MV-4-11 (cell line): ENCODE results near the gene PRUNE2.
A peak's percentile ranks its signal among the peaks of the same experiment; 100 is the strongest.
"Not testable (repeated sequence)": the region's sequence is repeated elsewhere in the genome, so short reads cannot be mapped to it uniquely, and the experiment has no call there.

ENCODE experiments used
- DNase-seq: peaks from one replicate; lab custom pipeline; 2025; lab: John Stamatoyannopoulos, UW

PRUNE2 gene

DNA sequence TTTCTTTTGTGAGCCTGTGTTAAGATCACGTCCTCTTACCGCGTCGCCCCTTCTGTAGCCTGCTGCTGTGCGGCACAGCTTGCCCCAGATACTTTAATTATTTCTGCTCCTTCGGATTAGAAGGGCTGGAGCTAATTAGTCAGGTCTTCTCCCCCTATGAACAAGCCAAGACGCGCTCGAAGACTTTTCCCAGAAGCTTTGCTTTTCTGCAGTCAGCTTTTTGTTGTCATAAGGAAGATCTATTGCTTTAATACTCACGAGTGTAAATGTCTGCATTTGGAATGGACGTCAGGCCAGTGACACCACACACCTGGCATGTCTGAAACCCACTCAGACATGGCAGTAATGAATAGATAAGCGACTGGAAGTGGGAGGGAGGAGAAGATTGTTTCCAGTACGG, 37.0 kb downstream of the PRUNE2 start:
- DNase-seq, result no peak

GRCh38 chr9:76866689-76867088, 39.2 kb downstream of the PRUNE2 start:
- DNase-seq, result no peak

GRCh38 chr9:76863832-76864231, 42.1 kb downstream of the PRUNE2 start:
- no peak for DNase-seq

DNA sequence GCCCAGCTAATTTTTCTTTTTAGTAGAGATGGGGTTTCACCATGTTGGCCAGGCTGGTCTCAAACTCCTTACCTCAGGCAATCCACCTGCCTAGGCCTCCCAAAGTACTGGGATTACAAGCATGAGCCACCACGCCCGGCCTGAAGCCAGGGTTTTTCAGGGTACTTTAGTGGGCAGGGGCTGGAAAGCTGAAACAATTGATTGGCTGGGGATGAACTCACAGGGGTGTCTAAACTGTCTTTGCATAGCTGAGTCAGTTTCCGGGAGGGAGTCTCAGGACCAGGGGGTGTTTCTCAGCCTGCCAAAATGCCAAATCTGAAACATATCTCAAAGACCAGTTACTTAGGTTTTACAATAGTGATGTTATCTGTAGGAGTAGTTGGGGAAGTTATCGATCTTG, 46.1 kb downstream of the PRUNE2 start:
- DNase-seq, result no peak

- DNase-seq, result not testable (repeated sequence)
Observed at GRCh38 chr9:76858248-76858647, 47.7 kb downstream of the PRUNE2 start.

GRCh38 chr9:76856016-76856415, 49.9 kb downstream of the PRUNE2 start:
- DNase-seq, result no peak

GRCh38 chr9:76855015-76855414, 50.9 kb downstream of the PRUNE2 start:
- DNase-seq, result no peak

DNA sequence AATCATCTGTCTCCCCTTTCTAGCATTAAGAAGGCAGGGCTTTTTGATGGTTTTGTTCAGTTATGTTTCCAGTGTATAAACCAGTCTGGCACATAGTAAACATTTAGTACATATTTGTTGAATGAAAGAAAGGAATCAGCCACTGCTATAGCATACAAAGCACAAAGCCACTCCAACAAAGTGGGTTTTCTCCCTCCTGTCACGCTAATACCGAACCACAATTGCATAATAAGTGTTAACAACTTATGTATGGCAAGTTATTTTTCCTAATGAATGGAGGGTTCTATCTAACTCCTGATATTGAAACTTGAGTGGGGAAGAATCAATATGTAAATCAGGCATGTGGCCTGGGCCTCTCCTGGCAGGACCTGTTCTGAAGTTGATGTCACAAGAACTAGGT, 53.9 kb downstream of the PRUNE2 start:
- no peak for DNase-seq

DNA sequence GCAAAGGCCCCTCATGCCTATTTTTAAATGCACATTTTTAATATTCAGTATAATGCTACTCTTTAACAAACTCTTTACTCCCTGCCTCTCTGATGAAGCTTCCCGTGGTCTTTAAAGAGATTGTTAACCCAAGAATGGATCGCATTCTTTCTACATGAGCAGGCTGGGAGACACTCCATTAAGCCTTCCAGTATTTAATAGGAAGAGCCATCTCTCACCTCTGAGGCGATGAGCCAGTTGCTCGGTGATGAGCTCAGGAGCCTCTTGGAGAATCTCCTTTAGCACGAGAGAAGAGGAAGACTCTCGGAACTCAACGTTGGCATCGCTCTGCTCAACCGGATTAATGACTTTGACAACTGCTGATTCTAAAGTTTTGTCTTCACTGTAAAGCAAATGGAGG, 59.6 kb downstream of the PRUNE2 start:
- DNase-seq, result no peak

GRCh38 chr9:76845254-76845653, 60.7 kb downstream of the PRUNE2 start:
- DNase-seq, result no peak

DNA sequence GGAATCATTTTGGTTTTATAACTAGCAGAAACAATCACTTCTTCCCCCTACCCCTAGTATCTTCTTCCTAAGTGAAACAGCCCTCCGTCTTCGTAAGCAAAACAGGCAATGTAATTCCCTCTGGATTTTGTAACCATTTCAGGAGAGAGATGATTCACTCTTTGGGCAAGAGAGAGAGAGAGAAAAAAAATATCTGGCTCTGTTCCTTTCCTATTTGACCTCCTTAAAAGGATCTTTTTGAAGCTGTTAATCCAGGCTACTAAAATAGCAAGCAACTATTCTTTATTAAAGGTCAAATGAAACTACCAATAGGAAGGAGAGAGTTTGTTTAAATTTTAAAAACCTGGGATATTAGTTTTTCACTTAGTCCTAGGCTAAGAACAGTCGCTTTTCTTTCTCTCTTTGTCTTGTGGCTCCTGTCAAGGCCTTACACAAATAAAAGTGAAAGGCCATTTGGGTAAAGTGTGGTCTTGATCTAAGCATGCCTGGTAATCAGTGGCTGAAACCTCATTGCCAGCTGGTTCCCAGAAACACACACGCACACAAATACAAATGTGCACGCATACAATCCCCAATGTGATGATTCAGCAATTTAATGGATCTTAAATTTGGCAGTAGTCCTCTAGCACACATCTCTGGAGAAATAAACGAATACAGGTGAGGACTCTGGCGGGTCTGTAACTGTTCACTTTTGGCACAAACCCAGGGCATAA, 70.2 kb downstream of the PRUNE2 start:
- DNase-seq, result no peak

- no peak for DNase-seq
Observed at GRCh38 chr9:76828447-76828846, 77.5 kb downstream of the PRUNE2 start.

DNA sequence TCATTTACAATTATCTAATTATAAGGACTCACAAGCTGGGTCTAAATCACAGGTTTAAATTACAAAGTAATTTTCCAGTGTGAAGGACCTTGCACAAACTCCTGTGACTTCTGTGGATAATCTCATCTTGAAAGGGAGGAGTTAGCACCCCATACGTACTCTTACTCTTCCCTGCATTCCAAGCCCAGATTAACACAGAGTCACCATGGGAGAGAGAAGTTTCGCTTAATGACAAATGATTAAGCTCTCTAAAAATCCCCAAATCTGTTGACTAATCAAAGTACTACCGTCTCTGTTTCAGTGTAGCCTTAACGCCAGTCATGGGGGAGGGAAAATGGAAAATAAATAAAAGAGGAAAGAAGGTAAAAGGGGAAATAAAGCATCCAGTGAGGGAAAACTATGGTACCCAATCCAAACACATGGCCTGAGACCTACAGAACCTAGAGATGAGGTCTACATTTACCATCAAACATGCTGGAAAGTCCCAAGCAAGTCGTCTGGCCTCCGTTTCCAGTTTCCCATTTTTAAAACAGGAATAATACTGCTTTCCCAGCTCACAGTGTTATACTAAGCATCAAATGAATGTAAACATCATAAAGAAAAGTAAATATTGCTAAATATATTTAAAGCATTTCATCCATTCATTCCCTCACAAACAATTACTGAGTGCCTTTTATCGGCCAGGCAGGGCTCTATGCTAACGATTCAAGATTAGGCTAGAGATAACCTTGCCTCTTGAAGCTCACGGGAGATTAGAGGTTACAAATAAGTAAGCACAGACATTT, 78.4 kb downstream of the PRUNE2 start:
- no peak for DNase-seq

GRCh38 chr9:76820431-76820830, 85.5 kb downstream of the PRUNE2 start:
- no peak for DNase-seq

DNA sequence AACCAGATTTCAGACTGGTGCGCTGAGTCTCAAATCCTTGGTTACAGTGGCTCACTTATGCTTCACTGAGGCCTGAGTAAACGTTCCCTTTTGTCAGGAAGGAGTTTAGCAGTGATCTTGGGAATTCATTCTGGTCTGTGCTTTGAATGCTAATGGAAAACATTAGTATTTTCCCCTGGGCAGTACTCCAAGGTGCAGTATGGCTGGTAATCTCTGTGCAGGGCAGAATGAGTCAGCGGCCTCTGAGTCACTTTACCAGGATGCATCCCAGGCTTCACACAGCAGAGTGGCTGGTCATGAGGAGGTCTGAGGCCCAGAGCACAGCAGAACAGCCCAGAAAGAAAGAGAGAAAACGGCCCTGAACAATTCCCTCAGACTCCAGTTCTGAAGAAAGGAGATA, 87.6 kb downstream of the PRUNE2 start:
- DNase-seq, result no peak

DNA sequence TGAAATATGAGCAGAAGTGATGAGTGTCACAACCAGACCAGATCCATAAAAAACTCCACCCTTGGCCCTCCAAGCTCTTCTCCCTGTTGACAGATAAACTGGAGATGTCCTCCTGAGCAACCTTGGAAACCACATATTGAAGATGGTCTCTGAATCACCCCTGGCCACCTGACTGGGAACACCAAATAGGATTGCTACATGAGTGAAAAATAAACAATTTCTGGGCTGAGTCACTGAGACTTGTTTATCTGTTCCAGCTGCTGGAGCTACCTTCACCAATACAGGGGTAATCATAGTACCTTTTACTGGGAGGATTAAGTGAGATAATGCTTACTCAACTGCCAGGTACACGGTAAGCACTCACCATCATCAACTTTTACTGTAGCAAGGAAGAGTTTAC, 88.4 kb downstream of the PRUNE2 start:
- DNase-seq, result no peak

DNA sequence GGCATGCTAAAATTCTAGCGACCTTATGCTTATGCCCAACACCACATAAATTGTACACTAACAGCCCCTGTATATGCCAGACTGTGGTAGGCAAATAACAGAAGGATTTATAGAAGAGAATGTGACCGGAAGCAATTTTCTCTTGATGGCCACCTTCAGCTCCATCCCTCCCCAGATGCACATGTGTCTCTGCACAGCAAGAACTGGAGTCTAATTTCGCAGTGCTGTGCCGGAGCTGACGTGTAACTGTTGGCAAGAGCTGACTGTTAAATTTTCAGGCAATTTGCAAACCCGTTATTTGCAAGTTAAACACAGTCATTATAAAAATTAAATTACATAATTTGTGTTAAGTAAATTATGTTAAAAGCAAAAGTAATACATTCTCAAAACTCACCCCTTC, 93.3 kb downstream of the PRUNE2 start:
- DNase-seq, result no peak

- DNase-seq, result peak; percentile 8
Observed at GRCh38 chr9:76810377-76810957, 95.4 kb downstream of the PRUNE2 start.

DNA sequence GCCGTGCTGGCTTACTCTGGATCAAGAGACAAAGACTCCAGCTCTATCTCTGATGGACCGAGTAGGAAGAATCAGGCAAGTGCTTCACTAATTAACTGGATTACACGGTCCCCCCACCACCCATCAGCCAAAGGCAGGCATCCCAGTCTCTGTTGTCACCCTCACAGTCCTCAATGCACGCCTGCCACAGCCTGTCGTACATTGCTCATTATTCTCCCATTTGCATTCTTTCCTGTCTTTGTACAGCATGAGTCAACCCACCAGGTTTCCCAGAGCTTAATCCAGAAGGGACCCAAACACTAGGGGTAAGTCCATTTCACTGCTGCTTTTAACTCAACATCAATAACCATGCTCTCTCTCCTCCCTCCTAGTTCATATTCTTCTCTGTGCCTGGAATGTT, 97.3 kb downstream of the PRUNE2 start:
- DNase-seq, result no peak

- DNase-seq, result no peak
Observed at GRCh38 chr9:76803762-76804161, 102.2 kb downstream of the PRUNE2 start.

DNA sequence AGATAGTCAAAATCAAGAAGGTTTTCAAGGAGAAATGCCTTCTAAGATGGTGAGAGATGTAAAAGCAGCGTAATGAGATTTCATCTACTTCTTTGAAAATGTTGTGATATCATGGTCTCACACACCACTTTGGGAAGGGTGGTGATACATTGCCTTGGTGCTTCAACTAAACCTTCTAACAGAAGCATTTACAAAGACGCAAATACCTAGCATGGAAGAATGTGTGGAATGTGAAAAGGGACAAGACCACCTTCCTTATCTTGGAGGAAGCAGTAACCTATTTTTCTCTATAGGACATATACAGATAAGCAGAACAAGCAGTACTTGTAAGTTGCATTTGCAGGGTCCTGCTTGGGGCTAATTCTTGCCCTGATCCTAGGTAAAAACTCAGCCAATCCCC, 102.8 kb downstream of the PRUNE2 start:
- no peak for DNase-seq

DNA sequence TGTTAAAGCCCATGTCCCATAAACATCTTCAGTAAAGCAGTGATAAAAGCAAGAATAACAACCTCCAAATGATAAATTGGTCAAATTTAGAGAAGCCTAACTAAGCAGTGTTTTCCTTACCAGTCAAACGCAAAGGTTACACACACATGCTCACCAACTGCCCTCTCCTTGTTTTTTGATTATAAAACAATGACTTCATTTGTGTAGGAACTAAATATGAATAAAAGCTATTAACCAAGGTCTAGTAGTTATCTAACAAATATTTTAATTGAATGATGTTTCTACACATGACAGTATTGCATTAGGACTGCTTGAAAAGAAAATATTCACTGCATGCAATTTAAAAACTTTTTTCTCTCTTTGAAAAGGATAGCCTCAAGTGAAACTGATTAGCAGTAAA, 105.0 kb downstream of the PRUNE2 start:
- DNase-seq, result no peak

DNA sequence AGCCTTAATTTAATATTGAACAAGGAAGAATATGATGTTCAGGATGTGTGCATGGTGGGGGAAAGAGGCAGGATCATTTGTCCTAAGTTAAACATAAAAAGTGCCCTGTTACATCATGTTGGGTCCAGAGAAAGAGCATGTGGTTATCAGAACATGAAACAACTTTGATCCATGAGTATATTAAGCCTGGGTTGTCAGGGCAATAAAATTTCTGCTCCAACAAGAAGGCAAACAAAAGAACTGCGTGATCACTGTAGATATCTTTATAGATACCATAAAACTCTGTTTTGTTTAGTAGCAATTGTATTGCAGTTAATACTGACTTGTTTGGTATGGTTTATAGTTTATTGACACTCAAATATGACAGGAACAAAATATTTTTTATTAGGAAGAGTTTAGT, 106.4 kb downstream of the PRUNE2 start:
- DNase-seq, result no peak
